ENCODE data around the gene FOXP3. TPM values are rescaled to one million over a fixed set of nuclear protein-coding genes. Genes with fewer than 3 reads are reported as not detected.
"Not testable (repeated sequence)": the region's sequence is repeated elsewhere in the genome, so short reads cannot be mapped to it uniquely, and the experiment has no call there.

The FOXP3 gene
- total and polyA plus RNA-seq, 2 experiments from 2014 or later: 0.11 to 0.28 TPM

DNA sequence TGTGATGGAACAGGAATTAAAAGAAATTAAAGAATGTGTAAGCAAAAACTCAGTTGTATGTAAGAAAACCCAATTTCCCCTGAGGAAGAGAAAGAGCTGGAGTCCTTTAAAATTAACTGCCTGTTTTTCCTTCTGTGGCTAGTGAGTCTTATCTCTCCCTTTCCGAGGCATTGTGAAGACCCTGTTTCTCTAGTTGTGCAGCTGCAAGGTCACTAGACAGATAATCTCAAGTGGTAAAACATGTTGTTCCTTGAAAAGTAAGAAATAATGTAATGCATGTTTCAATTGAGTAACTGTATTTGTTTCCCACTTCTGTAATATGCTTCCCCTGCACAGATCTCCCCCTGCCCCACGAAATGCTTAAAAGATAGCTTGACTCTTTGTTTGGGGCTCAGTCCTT, 43.3 kb upstream of the FOXP3 start:
- not testable (repeated sequence) for ATAC-seq

GRCh38 chrX:49303346-49303745, 38.8 kb upstream of the FOXP3 start, which contains the start of gene GAGE10:
Gene GAGE10 (plus strand): TSS chrX:49303646. CDS start chrX:49304860, 1,214 bp downstream.
- no peak for ATAC-seq

More for the DNA sequence above, 43.3 kb upstream of the FOXP3 start:
- H3K79me2 ChIP-seq (replicated peaks; ENCODE audit: insufficient read depth); H2AFZ ChIP-seq; H3K27ac Mint-ChIP-seq; H4K20me1 ChIP-seq (replicated peaks; ENCODE audit: insufficient read depth); H3K36me3 ChIP-seq (ENCODE audit: insufficient read depth); H3K9me2 ChIP-seq (ENCODE audit: insufficient read depth); H3K27me3 ChIP-seq (ENCODE audit: insufficient read depth); H3K27me3 Mint-ChIP-seq (ENCODE audit: insufficient read depth, low read depth, poor library complexity); H3F3A ChIP-seq (replicated peaks; ENCODE audit: low read depth); H3K4me2 ChIP-seq; DNase-seq (ENCODE audit: low spot score); H3K4me3 ChIP-seq; H3K27ac ChIP-seq (ENCODE audit: low read depth); H3K36me3 Mint-ChIP-seq (ENCODE audit: low read depth); H3K4me3 Mint-ChIP-seq: not testable (repeated sequence)
- peaks cover 39% of the 10 kb centered on the region for H3K4me1 Mint-ChIP-seq
- peaks cover 12% of the 10 kb centered on the region for H3K4me1 ChIP-seq (ENCODE audit: insufficient read depth)
- peaks cover 13% of the 10 kb centered on the region; the same call in 1 of the 3 replicates for H3K9me3 Mint-ChIP-seq

More at GRCh38 chrX:49303346-49303745, 38.8 kb upstream of the FOXP3 start, which contains the start of gene GAGE10:
- Mint-ChIP-seq H3K4me1 (peaks cover 18% of the 10 kb centered on the region), H3K27me3 (ENCODE audit: insufficient read depth, low read depth, poor library complexity) (peaks cover 5% of the 10 kb centered on the region), H3K9me3 (0 out of 3 replicates have a peak, but pooled peaks cover 8% of the 10 kb centered on the region), H3K27ac (no peak within 1 kb of the TSS), H3K36me3 (ENCODE audit: low read depth) (0 out of 3 replicates have a peak, but pooled peaks cover 5% of the 10 kb centered on the region), H3K4me3 (no peak within 1 kb of the TSS)
- Histone ChIP-seq H3K4me1 (ENCODE audit: insufficient read depth) (no peaks in the 10 kb centered on the region), H2AFZ (no peak within 1 kb of the TSS), H3F3A (replicated peaks; ENCODE audit: low read depth) (no peaks in the 10 kb centered on the region), H3K27ac (ENCODE audit: low read depth) (no peak within 1 kb of the TSS), H3K79me2 (replicated peaks; ENCODE audit: insufficient read depth) (no peaks in the 10 kb centered on the region), H3K9me2 (ENCODE audit: insufficient read depth) (no peaks in the 10 kb centered on the region), H3K27me3 (ENCODE audit: insufficient read depth) (no peaks in the 10 kb centered on the region), H4K20me1 (replicated peaks; ENCODE audit: insufficient read depth) (no peaks in the 10 kb centered on the region), H3K36me3 (ENCODE audit: insufficient read depth) (no peaks in the 10 kb centered on the region), H3K4me3 (no peak within 1 kb of the TSS), H3K4me2 (no peak within 1 kb of the TSS)
- DNase-seq (ENCODE audit: low spot score): no peak
- TF ChIP-seq ZNF114 (CRISPR knock-in tag; IDR thresholded peaks at IDR 0.05) (no peak), EZH2phosphoT487 (IDR thresholded peaks at IDR 0.05; ENCODE audit: unreplicated experiment) (no peak), EZH2 (IDR thresholded peaks at IDR 0.05; ENCODE audit: low read depth, unreplicated experiment) (no peak), CREB1 (CRISPR knock-in tag; IDR thresholded peaks at IDR 0.05; ENCODE audit: low read depth) (no peak), CTCF (conservative IDR thresholded peaks at IDR 0.05; ENCODE audit: low read depth in 2 of 2) (no peak), NANOG (IDR thresholded peaks at IDR 0.05; ENCODE audit: borderline replicate concordance) (no peak), POLR2AphosphoS5 (IDR thresholded peaks at IDR 0.05; ENCODE audit: low read depth) (no peak)
- TF ChIP-seq, protein P1, sequence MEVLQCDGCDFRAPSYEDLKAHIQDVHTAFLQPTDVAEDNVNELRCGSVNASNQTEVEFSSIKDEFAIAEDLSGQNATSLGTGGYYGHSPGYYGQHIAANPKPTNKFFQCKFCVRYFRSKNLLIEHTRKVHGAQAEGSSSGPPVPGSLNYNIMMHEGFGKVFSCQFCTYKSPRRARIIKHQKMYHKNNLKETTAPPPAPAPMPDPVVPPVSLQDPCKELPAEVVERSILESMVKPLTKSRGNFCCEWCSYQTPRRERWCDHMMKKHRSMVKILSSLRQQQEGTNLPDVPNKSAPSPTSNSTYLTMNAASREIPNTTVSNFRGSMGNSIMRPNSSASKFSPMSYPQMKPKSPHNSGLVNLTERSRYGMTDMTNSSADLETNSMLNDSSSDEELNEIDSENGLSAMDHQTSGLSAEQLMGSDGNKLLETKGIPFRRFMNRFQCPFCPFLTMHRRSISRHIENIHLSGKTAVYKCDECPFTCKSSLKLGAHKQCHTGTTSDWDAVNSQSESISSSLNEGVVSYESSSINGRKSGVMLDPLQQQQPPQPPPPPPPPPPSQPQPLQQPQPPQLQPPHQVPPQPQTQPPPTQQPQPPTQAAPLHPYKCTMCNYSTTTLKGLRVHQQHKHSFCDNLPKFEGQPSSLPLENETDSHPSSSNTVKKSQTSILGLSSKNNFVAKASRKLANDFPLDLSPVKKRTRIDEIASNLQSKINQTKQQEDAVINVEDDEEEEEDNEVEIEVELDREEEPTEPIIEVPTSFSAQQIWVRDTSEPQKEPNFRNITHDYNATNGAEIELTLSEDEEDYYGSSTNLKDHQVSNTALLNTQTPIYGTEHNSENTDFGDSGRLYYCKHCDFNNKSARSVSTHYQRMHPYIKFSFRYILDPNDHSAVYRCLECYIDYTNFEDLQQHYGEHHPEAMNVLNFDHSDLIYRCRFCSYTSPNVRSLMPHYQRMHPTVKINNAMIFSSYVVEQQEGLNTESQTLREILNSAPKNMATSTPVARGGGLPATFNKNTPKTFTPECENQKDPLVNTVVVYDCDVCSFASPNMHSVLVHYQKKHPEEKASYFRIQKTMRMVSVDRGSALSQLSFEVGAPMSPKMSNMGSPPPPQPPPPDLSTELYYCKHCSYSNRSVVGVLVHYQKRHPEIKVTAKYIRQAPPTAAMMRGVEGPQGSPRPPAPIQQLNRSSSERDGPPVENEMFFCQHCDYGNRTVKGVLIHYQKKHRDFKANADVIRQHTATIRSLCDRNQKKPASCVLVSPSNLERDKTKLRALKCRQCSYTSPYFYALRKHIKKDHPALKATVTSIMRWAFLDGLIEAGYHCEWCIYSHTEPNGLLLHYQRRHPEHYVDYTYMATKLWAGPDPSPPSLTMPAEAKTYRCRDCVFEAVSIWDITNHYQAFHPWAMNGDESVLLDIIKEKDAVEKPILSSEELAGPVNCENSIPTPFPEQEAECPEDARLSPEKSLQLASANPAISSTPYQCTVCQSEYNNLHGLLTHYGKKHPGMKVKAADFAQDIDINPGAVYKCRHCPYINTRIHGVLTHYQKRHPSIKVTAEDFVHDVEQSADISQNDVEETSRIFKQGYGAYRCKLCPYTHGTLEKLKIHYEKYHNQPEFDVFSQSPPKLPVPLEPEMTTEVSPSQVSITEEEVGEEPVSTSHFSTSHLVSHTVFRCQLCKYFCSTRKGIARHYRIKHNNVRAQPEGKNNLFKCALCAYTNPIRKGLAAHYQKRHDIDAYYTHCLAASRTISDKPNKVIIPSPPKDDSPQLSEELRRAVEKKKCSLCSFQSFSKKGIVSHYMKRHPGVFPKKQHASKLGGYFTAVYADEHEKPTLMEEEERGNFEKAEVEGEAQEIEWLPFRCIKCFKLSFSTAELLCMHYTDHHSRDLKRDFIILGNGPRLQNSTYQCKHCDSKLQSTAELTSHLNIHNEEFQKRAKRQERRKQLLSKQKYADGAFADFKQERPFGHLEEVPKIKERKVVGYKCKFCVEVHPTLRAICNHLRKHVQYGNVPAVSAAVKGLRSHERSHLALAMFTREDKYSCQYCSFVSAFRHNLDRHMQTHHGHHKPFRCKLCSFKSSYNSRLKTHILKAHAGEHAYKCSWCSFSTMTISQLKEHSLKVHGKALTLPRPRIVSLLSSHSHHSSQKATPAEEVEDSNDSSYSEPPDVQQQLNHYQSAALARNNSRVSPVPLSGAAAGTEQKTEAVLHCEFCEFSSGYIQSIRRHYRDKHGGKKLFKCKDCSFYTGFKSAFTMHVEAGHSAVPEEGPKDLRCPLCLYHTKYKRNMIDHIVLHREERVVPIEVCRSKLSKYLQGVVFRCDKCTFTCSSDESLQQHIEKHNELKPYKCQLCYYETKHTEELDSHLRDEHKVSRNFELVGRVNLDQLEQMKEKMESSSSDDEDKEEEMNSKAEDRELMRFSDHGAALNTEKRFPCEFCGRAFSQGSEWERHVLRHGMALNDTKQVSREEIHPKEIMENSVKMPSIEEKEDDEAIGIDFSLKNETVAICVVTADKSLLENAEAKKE (CRISPR knock-in tag; IDR thresholded peaks at IDR 0.05): no peak
